Activated CD4-positive, alpha-beta T cell treated with anti-CD3 and anti-CD28 coated beads for 24 hours (primary cell): ENCODE measurements around the gene HDAC8.
"Not testable (repeated sequence)": the region's sequence is repeated elsewhere in the genome, so short reads cannot be mapped to it uniquely, and the experiment has no call there.

Experiments
- DNase-seq, 2 donors: peaks; one replicate each; pipeline ENCODE4 v3.0.0-alpha.2; 2020; ENCODE audit warnings: low read depth in 2 of 2

The HDAC8 gene

DNA sequence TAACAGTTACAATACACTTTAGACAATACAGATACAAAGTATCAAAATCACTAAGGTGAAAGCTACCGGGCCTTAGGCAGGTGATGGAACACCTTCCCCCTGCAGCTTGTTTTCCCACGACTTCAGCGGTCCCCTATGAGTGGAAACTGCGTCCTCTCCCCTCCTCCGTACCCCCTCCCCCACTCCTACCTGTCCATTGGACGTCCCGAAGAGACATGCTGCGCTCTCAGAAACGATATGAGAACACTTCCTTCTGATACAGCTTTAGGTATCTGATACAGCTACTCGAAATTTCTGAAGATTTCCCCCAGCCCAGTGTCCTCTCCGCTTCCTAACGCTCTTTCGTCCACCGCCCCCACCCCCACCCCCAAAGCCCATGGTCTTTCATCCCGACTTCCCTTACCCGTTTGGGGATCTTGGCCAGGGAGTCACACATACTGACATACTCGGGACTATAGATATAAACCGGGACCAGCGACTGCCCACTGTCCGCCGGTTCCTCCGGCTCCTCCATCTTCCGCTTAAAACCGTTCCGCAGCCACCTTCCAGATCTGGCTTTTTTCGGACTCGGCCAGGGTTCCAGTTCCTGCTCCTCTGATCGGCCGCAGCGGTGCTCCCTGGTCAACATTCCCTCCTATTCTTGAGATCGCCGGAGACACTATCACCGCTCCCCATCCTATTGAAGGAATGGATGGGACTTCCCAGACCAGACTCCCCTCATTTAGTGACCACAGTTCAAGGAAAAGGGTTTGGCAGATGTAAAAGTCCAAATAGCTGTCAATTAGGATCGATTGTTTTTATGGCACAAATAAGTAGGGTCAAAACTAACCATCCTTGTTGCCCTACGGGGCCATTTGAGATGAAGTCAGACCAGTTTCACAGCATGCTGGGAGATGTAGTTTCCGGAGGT is at the start of gene HDAC8:
Gene HDAC8 (minus strand): TSS at position 596 of the 910 bp plus-strand sequence. CDS start 82 bp downstream, at position 514.
- DNase-seq = peak; percentile 9 to 11

DNA sequence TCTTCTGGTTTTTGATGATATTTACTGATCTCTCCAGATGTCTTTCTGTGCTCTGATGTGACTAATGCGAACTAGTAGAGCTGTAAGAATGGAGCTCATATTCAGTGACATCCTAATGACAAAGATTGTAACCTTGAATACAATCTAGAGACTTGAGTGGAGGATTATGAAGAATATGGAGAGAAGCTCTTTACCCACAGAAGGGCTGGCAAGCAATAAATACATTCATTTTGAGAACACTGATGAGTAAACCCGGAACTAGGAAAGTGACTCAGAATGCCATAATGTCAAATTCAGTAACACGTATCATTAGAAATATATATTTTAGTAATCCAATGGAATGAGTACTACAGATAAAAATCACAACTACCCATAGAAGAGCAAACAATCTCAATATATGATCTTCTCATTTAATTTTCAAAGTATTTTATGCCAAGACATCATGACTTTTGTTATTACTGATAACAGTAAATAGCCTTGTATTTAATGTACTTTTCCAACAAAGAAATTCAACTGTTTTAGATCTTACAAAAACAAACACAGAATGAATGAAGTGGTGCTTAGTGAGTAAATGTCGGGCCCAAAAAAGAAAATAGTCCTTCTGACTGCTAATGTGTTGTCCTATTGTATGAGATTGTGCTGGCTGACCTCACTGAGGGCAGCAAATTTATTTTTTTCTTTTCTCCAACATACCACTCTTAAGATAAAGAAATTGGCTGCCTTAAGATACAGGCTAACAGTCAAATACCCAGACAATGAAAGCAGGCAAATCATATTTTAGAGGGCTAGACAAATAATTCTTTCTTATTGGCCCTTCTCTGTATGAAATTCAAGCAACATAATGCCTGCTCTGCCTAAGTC is 49.2 kb upstream of the HDAC8 start:
- DNase-seq = no peak

DNA sequence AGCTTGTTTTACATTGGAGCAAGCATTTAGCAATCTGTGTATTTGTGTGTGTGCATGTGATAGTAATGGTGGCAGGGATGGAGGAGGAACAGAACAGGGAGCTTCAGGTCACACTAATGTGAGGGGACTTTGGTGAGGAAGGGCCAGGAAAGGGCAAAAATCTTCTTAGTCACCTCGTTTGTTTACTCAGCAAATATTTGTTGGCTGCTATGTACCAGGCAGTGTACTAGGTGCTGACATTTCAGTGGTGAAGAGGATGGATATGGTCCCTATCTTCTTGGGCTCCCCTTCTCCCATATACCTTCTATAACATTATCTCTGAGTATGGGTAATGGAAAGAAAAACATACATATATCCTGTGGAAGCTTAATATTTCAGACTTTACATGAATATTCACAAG is 48.5 kb upstream of the HDAC8 start:
- no peak for DNase-seq

GRCh38 chrX:72620550-72621145 is 48.0 kb upstream of the HDAC8 start:
- DNase-seq = peak in 1 of 2 donors; percentile 8

DNA sequence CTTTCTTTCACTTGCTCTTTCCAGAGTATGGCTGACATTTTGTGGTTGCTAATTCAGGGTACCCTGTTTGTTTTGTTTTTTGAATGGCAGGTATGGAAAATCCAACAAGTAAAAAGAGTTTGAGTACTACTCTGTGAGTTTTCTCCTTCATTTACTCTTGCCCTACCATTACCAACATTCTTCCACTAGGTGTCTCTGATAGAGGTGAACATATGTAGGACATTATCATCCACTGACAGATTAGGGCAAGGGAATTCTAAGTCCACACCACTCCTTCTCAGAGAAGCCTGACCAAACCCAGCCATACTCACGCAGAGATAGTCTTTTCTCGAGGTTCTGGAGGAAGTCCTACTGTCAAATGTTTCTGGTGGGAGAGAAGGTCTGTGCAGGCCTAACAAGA is 36.7 kb upstream of the HDAC8 start:
- no peak for DNase-seq

- DNase-seq = no peak
Measured at GRCh38 chrX:72604705-72605104, 32.1 kb upstream of the HDAC8 start.

DNA sequence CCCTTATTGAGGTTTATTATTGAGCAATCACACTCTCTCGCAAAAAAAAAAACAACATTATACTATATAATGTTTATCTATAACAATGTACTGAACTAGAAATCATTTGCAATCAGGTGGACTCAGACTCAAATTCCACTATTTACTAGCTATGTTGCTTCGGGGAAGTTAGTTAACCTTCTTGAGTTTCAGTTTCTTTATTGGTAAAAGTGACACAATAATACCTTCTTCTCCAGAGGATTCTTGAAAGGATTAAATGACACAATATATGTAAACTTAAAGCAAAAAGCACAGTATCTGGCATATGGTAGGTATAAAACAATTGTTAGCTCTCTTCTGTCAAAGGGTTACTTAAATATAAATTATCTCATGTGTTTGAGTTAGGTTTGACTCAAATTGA is 31.5 kb upstream of the HDAC8 start:
- no peak for DNase-seq

- not testable (repeated sequence) for DNase-seq
Measured at GRCh38 chrX:72591038-72591437, 18.4 kb upstream of the HDAC8 start.

- DNase-seq = no peak
Measured at GRCh38 chrX:72584163-72584562, 11.5 kb upstream of the HDAC8 start.

DNA sequence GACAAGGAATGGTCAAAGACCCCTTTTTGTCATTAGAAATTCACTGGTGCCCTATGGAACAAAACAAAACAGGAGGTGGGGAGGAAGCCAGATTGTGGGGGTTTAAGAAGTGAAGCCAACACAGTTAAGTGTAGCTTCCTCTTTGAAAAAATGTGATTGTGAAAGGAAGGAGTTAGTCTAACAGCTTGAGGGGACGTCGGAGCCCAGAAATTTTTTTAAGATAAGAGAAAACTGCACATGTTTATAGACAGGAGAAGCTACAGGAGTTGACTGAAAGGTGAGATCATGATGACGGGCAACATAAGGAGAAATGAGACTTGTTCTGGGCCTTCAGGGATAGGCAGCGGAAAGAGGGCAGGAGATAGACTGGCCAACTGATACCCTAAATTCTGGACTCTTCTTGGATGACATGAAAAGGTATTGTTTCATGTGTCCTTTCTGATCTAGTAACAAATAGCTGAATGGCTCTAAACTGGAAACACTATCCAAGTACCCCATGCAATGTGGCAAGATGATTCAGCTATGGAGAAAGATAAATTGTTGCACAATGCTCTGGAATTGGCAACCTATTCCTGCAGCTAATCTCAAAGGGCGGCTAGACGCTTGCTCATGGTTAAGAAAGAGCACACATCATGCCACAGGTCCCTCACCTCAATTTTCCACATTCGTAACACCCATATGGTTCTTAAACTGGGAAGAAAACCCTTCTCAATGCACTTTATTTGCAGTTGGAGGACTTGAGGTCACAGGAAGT is 3.7 kb upstream of the HDAC8 start:
- no peak for DNase-seq

- DNase-seq = no peak
Measured at GRCh38 chrX:72573158-72573511, 492 bp upstream of the HDAC8 start.

GRCh38 chrX:72569786-72570185 is 2.9 kb downstream of the HDAC8 start:
- DNase-seq = no peak

- no peak for DNase-seq
Measured at GRCh38 chrX:72568406-72569092, 4.1 kb downstream of the HDAC8 start.

GRCh38 chrX:72566448-72566847 is 6.2 kb downstream of the HDAC8 start:
- no peak for DNase-seq

- DNase-seq = not testable (repeated sequence)
Measured at GRCh38 chrX:72559655-72560054, 13.0 kb downstream of the HDAC8 start.

GRCh38 chrX:72554448-72555140 is 18.0 kb downstream of the HDAC8 start:
- DNase-seq = no peak

- DNase-seq = not testable (repeated sequence)
Measured at GRCh38 chrX:72552443-72552842, 20.2 kb downstream of the HDAC8 start.

- no peak for DNase-seq
Measured at GRCh38 chrX:72545990-72546389, 26.7 kb downstream of the HDAC8 start.

DNA sequence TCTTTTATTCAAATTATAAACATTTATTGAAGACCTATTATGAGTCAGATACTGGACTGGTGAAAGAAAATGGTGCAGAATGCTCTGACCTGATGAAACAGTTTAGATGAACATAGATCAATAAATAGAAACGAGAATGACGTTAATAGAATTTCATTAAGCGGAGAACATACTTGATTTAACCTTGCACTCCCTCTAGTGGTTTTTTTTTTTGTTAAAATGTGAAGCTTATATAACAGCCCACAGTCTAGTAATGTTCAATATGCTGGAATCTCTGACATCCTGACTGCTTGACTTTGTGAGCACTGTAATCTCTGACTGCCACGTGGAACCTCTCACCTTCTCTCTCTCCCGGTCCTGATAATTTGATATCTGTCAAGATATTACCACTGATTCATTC is 32.3 kb downstream of the HDAC8 start:
- no peak for DNase-seq

- DNase-seq = no peak
Measured at GRCh38 chrX:72539822-72540221, 32.8 kb downstream of the HDAC8 start.
